Gastrocnemius medialis (tissue), 4 donors: ENCODE data around the gene TMEM164. TPM values are rescaled to one million over a fixed set of nuclear protein-coding genes. Genes with fewer than 3 reads are reported as not detected.

Experiments used
- ATAC-seq, 2 donors: fragments of 150-250 bp; one replicate each; pipeline ENCODE4 v1.9.1; 2016
- DNase-seq, 2 donors: peaks; one replicate each; pipeline ENCODE4 v3.0.0-alpha.2; 2019
- H3K27ac ChIP-seq, 4 donors: fragments of 200-600 bp; sonication (generic); 1 replicate in 1 of 4; 2 replicates in 3 of 4; pipeline ENCODE4 v1.5.1; 2016 to 2018; ENCODE audit warnings: mild to moderate bottlenecking in 2 of 4, moderate library complexity in 1 of 4
- H3K27me3 ChIP-seq, 3 donors: fragments of 200-600 bp; sonication (generic) in 2 of 3; 1 replicate in 1 of 3; 2 replicates in 2 of 3; pipeline versions ENCODE4 v1.5.1 to v1.6.0; 2016 to 2019; ENCODE audit warnings: mild to moderate bottlenecking in 1 of 3, moderate library complexity in 1 of 3
- H3K36me3 ChIP-seq, 2 donors: fragments of 200-600 bp; sonication (generic) in 1 of 2; one replicate each; pipeline ENCODE4 v1.5.1; 2017 to 2018
- H3K4me1 ChIP-seq, 2 donors: fragments of 200-600 bp; sonication (generic) in 1 of 2; one replicate each; pipeline ENCODE4 v1.5.1; 2016 to 2017; ENCODE audit warnings: mild to moderate bottlenecking in 2 of 2
- H3K4me3 ChIP-seq, 4 donors: fragments of 200-600 bp; sonication (generic) in 3 of 4; 1 replicate in 1 of 4; 2 replicates in 3 of 4; pipeline ENCODE4 v1.5.1; 2016 to 2019; ENCODE audit warnings: mild to moderate bottlenecking in 2 of 4
- H3K9me3 ChIP-seq, 3 donors: fragments of 200-600 bp; sonication (generic) in 2 of 3; 1 replicate in 1 of 3; 2 replicates in 2 of 3; pipeline ENCODE4 v1.5.1; 2016 to 2019
- POLR2A ChIP-seq, 2 donors: fragments of 450-650 bp; IDR thresholded peaks; one replicate each; pipeline ENCODE4 v1.6.1; 2017; ENCODE audit warnings: antibody characterized with exemption in 2 of 2, mild to moderate bottlenecking in 2 of 2, moderate library complexity in 2 of 2
- in situ Hi-C, 4 donors: fragments of 200-750 bp; cut with MboI; loops; one replicate each; pipeline versions ENCODE4 v1.15.0 to v1.8.0; 2017; ENCODE audit warnings: low sequenced_read_pairs in 4 of 4
- intact Hi-C: fragments of 100-400 bp; cut with DNase I; formaldehyde crosslinking; loops from one replicate; pipeline ENCODE4 v1.15.1; 2023; ENCODE audit warnings: low total_unique reads
- total RNA-seq, 4 donors: library from RNA; depleted of rRNA; stranded (reverse); fragments of >200 nt; gene quantifications; one replicate each; pipeline versions ENCODE4 v1.1.0 to v1.2.3, GENCODE V29; 2016
- TF ChIP-seq, protein P1 (sequence below), 5 experiments: fragments of 450-650 bp in 3 of 5; fragments of 200-600 bp in 2 of 5; sonication (generic) in 2 of 5; IDR thresholded peaks in 4 of 5; conservative IDR thresholded peaks in 1 of 5; 1 replicate in 4 of 5; 2 replicates in 1 of 5; pipeline ENCODE4 v1.5.1; 2016 to 2019; ENCODE audit warnings: antibody characterized with exemption in 5 of 5, mild to moderate bottlenecking in 3 of 5, moderate library complexity in 3 of 5

The TMEM164 gene
- total RNA-seq, 4 donors from 2014 or later = 40.1 to 61.2 (median 47.3) TPM

DNA sequence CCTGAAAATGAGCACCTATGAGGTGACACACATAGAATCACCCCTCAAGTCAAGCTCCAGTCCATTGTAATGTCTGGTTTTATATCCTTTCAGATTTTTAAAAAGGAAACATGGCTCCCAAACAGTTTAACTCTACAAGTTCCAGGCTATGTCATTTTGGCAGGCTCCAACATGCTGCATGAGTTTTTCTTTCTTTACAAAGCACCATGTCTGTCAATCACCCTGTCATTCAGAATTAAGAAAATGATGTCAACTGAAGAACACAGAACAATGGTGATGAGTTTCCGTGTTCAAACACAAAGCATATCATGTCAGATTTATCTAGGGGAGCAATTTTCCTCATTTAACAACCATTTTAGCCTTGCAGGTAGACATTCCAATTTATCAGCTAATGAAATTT lies 208.4 kb downstream of the TMEM164 start:
- TF ChIP-seq, protein P1, sequence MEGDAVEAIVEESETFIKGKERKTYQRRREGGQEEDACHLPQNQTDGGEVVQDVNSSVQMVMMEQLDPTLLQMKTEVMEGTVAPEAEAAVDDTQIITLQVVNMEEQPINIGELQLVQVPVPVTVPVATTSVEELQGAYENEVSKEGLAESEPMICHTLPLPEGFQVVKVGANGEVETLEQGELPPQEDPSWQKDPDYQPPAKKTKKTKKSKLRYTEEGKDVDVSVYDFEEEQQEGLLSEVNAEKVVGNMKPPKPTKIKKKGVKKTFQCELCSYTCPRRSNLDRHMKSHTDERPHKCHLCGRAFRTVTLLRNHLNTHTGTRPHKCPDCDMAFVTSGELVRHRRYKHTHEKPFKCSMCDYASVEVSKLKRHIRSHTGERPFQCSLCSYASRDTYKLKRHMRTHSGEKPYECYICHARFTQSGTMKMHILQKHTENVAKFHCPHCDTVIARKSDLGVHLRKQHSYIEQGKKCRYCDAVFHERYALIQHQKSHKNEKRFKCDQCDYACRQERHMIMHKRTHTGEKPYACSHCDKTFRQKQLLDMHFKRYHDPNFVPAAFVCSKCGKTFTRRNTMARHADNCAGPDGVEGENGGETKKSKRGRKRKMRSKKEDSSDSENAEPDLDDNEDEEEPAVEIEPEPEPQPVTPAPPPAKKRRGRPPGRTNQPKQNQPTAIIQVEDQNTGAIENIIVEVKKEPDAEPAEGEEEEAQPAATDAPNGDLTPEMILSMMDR (IDR thresholded peaks at IDR 0.05 in 4 of 5, conservative IDR thresholded peaks at IDR 0.05 in 1 of 5) = no peak
- no peak for TF ChIP-seq POLR2A (IDR thresholded peaks at IDR 0.05)
- no peak overlapping the region for H3K4me3 ChIP-seq
- ATAC-seq (no peak), DNase-seq (no peak)
- in situ Hi-C loops (no loop called here), intact Hi-C loops (no loop called here)
- no peak overlapping the region for H3K27ac ChIP-seq
- H3K4me1 ChIP-seq = no peaks in the 10 kb centered on the region
- no peaks in the 10 kb centered on the region for H3K36me3 ChIP-seq
- no peaks in the 10 kb centered on the region for H3K9me3 ChIP-seq
- H3K27me3 ChIP-seq = no peaks in the 10 kb centered on the region

DNA sequence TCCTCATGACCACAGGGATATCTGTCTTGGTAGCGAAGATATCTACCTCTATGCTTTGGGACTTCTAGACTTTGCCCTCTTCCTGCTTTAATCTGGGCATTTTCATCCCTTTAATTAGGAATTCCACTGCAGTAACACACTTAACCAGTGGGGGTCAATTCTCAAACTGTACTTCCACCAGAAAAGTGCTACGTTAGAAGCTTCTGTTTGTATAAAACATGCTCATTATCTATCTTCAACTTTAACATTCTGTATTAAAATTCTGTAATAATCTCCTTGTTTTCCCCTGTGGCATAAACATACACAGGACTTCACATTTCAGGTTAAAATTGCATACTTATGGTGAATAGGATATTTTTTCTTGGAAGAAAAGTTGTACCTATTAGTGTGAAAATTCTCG lies 209.4 kb downstream of the TMEM164 start:
- intact Hi-C loops = no loop called here
- H3K9me3 ChIP-seq = no peaks in the 10 kb centered on the region
- no peak overlapping the region for H3K27ac ChIP-seq
- no peaks in the 10 kb centered on the region for H3K36me3 ChIP-seq
- in situ Hi-C loops = no loop called here
- no peak overlapping the region for H3K4me3 ChIP-seq
- DNase-seq (no peak), ATAC-seq (no peak)
- no peaks in the 10 kb centered on the region for H3K4me1 ChIP-seq
- H3K27me3 ChIP-seq = no peaks in the 10 kb centered on the region
- TF ChIP-seq, protein P1 (IDR thresholded peaks at IDR 0.05 in 4 of 5, conservative IDR thresholded peaks at IDR 0.05 in 1 of 5) = no peak
- no peak for TF ChIP-seq POLR2A (IDR thresholded peaks at IDR 0.05)

DNA sequence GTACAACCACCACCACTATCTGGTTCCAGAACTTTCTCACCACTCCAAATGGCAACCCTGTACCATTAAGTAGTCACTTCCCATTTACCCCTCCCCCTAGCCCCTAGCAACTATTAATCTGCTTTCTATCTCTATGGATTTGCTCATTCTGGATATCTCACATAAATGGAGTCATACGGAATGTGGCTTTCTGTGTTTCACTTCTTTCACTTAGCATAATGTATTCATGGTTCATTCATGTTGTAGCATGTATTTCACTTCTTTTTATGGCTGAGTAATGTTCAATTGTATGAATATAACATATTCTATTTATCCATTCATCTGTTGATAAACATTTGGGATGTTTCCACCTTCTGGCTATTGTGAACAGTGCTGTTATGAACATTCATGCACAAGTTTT lies 210.3 kb downstream of the TMEM164 start:
- Histone ChIP-seq H3K4me3 (no peak overlapping the region), H3K9me3 (no peaks in the 10 kb centered on the region), H3K4me1 (no peaks in the 10 kb centered on the region), H3K27ac (no peak overlapping the region), H3K36me3 (no peaks in the 10 kb centered on the region), H3K27me3 (no peaks in the 10 kb centered on the region)
- in situ Hi-C loops (no loop called here), intact Hi-C loops (no loop called here)
- no peak for TF ChIP-seq POLR2A (IDR thresholded peaks at IDR 0.05)
- TF ChIP-seq, protein P1 (IDR thresholded peaks at IDR 0.05 in 4 of 5, conservative IDR thresholded peaks at IDR 0.05 in 1 of 5) = no peak
- ATAC-seq (no peak), DNase-seq (no peak)

DNA sequence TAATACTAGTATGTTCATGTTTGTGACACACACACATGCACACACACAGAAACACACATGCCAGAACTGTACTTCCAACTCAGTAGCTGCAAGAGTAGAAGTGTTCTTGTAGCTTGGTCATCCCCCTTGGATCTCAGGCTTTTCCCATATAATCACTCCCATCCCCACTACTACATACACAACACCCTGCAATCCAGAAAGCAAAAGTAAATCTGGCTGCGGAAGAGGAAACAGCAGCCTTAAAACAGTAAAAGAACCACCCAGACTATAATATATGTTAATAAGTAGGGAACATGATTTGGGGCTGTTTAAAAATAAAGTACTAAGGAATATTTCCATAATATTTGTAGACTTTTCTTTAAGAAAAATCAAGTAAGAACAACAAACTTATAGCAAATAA lies 211.8 kb downstream of the TMEM164 start:
- ATAC-seq (no peak), DNase-seq (no peak)
- H3K27ac ChIP-seq = no peak overlapping the region
- no peaks in the 10 kb centered on the region for H3K27me3 ChIP-seq
- no peak overlapping the region for H3K4me3 ChIP-seq
- H3K4me1 ChIP-seq = no peaks in the 10 kb centered on the region
- TF ChIP-seq, protein P1 (IDR thresholded peaks at IDR 0.05 in 4 of 5, conservative IDR thresholded peaks at IDR 0.05 in 1 of 5) = no peak
- TF ChIP-seq POLR2A (IDR thresholded peaks at IDR 0.05) = no peak
- no peaks in the 10 kb centered on the region for H3K9me3 ChIP-seq
- H3K36me3 ChIP-seq = no peaks in the 10 kb centered on the region
- in situ Hi-C loops (no loop called here), intact Hi-C loops (no loop called here)

DNA sequence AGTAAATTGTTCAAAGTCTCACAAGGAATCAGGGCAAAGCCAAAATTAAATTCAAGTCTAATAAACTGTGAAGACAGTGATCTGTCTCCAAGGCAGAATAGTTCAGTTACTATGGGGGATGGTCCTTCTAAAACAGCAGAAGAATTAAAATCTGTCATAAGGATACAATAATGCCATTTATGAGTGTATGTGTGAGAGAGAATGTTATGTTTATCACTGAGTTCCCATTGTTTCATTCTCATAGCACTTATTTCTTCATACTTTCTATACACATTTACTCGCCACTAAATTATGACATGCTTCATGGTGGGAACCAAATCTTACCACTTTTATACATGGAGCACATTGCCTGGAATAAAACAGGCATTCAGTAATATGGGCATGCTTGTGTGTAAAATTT lies 212.5 kb downstream of the TMEM164 start:
- no peak for DNase-seq
- H3K4me3 ChIP-seq = no peak overlapping the region
- H3K27ac ChIP-seq = no peak overlapping the region
- no peaks in the 10 kb centered on the region for H3K36me3 ChIP-seq
- no peaks in the 10 kb centered on the region for H3K4me1 ChIP-seq
- intact Hi-C loops = no loop called here
- no peaks in the 10 kb centered on the region for H3K9me3 ChIP-seq
- no peaks in the 10 kb centered on the region for H3K27me3 ChIP-seq
- no peak for ATAC-seq
- in situ Hi-C loops = no loop called here
- TF ChIP-seq, protein P1 (IDR thresholded peaks at IDR 0.05 in 4 of 5, conservative IDR thresholded peaks at IDR 0.05 in 1 of 5) = no peak
- TF ChIP-seq POLR2A (IDR thresholded peaks at IDR 0.05) = no peak
